OCI-LY7 (cell line): ENCODE measurements around the gene CIB1. TPM values are rescaled to one million over a fixed set of nuclear protein-coding genes. Genes with fewer than 3 reads are reported as not detected.

ENCODE experiments used
- BruUV-seq: library from RNA; stranded (reverse); fragments of 400-500 nt; replicated peaks from 2 replicates; lab custom pipeline; 2021; lab: Mats Ljungman, UMichigan
- CTCF ChIA-PET: fragments of 300-600 bp; sonication (Branson Sonifier 250); formaldehyde crosslinking; loops from one replicate; lab custom pipeline; 2022; ENCODE audit warnings: antibody characterized with exemption; ENCODE audit not compliant: unreplicated experiment; lab: Charles Lee
- POLR2A ChIA-PET: fragments of 300-600 bp; sonication (Branson Sonifier 250); formaldehyde crosslinking; loops from one replicate; lab custom pipeline; 2022; ENCODE audit warnings: antibody characterized with exemption; lab: Charles Lee
- DNase-seq: peaks from one replicate; pipeline ENCODE4 v3.0.0-alpha.2; 2015; ENCODE audit warnings: low spot score
- H2AFZ ChIP-seq: fragments of 200-600 bp; sonication (generic), shearing (Covaris generic); 2 replicates; pipeline ENCODE4 v1.6.1; 2014; ENCODE audit warnings: mild to moderate bottlenecking, antibody characterized with exemption, low read length, moderate library complexity
- H3K27ac ChIP-seq: fragments of 200-600 bp; sonication (generic); 2 replicates; pipeline ENCODE4 v1.5.1; 2014; ENCODE audit warnings: mixed run types, low read depth, mild to moderate bottlenecking, moderate library complexity, low read length, inconsistent platforms; ENCODE audit not compliant: poor library complexity, severe bottlenecking
- H3K36me3 ChIP-seq: fragments of 200-600 bp; sonication (generic); 2 replicates; pipeline ENCODE4 v1.6.1; 2014; ENCODE audit warnings: mild to moderate bottlenecking, antibody characterized with exemption, low read length, moderate library complexity, mixed read lengths; ENCODE audit not compliant: insufficient read depth
- H3K4me1 ChIP-seq: fragments of 200-600 bp; sonication (generic); 2 replicates; pipeline ENCODE4 v1.5.1; 2014; ENCODE audit warnings: mild to moderate bottlenecking, low read length; ENCODE audit not compliant: insufficient read depth, poor library complexity, severe bottlenecking
- H3K4me2 ChIP-seq: fragments of 200-600 bp; sonication (generic); 2 replicates; pipeline ENCODE4 v1.6.1; 2014; ENCODE audit warnings: mild to moderate bottlenecking, low read length
- H3K4me3 ChIP-seq: fragments of 200-600 bp; sonication (generic); 2 replicates; pipeline ENCODE4 v1.5.1; 2014; ENCODE audit warnings: mild to moderate bottlenecking, low read depth, low read length; ENCODE audit not compliant: poor library complexity, severe bottlenecking
- H3K79me2 ChIP-seq: fragments of 200-600 bp; sonication (generic); 2 replicates; pipeline ENCODE4 v1.6.1; 2016; ENCODE audit warnings: low read depth, mild to moderate bottlenecking, low read length, moderate library complexity, mixed read lengths; ENCODE audit not compliant: insufficient read depth
- H3K9me2 ChIP-seq: fragments of 200-600 bp; sonication (generic); 2 replicates; pipeline ENCODE4 v1.6.1; 2016; ENCODE audit warnings: mild to moderate bottlenecking, low read length, mixed read lengths; ENCODE audit not compliant: insufficient read depth
- H3K9me3 ChIP-seq: fragments of 200-600 bp; sonication (generic); 2 replicates; pipeline ENCODE4 v1.6.1; 2014; ENCODE audit warnings: mild to moderate bottlenecking, mixed run types, low read length, mixed read lengths
- H4K20me1 ChIP-seq: fragments of 200-600 bp; sonication (generic); 2 replicates; pipeline ENCODE4 v1.6.1; 2014; ENCODE audit warnings: mild to moderate bottlenecking, antibody characterized with exemption, low read length, moderate library complexity, mixed read lengths; ENCODE audit not compliant: insufficient read depth
- EZH2phosphoT487 ChIP-seq: fragments of 200-600 bp; sonication (generic); IDR thresholded peaks from 2 replicates; pipeline ENCODE4 v1.6.1; 2018; ENCODE audit warnings: low read depth, borderline replicate concordance, mild to moderate bottlenecking, mixed run types, antibody characterized with exemption, low read length, moderate library complexity, mixed read lengths
- intact Hi-C: fragments of 100-400 bp; cut with micrococcal nuclease; formaldehyde crosslinking; loops from one replicate; pipeline ENCODE4 v1.10.0; 2022; ENCODE audit not compliant: unreplicated experiment
- total RNA-seq, 2 experiments: library from RNA; depleted of rRNA in 1 of 2; stranded (reverse); fragments of >200 nt in 1 of 2; shearing (Covaris generic) in 1 of 2; gene quantifications; 2 replicates each; pipeline ENCODE4 v1.2.3, GENCODE V29; 2014 to 2022
- TF ChIP-seq, protein P1 (sequence below): fragments of 200-600 bp; sonication (generic); conservative IDR thresholded peaks from 2 replicates; pipeline ENCODE4 v1.5.1; 2014; ENCODE audit warnings: mild to moderate bottlenecking, antibody characterized with exemption, low read length, moderate library complexity, mixed read lengths

CIB1 gene
- total RNA-seq, 2 experiments from 2014 or later, result 52.8 to 54.5 TPM

- Histone ChIP-seq H3K9me2 (no peaks in the 10 kb centered on the region), H2AFZ (peak overlapping the region; percentile 78; the same call in 1 of the 2 replicates), H3K79me2 (peaks cover 48% of the 10 kb centered on the region), H3K9me3 (no peaks in the 10 kb centered on the region), H3K4me3 (peak overlapping the region; percentile 74), H3K4me2 (peak overlapping the region; percentile 87), H3K4me1 (peaks cover 43% of the 10 kb centered on the region), H4K20me1 (peaks cover 14% of the 10 kb centered on the region; the same call in 1 of the 2 replicates), H3K36me3 (peaks cover 38% of the 10 kb centered on the region), H3K27ac (peak overlapping the region; percentile 81)
- POLR2A ChIA-PET, result interaction anchor here (0.7 to 1.1 kb wide), 3 partner anchors 32 to 74 kb away, joined by 3 to 5 read pairs (median 4); partner anchors contain the start of gene GDPGP1
- TF ChIP-seq EZH2phosphoT487, result no peak
- TF ChIP-seq, protein P1, sequence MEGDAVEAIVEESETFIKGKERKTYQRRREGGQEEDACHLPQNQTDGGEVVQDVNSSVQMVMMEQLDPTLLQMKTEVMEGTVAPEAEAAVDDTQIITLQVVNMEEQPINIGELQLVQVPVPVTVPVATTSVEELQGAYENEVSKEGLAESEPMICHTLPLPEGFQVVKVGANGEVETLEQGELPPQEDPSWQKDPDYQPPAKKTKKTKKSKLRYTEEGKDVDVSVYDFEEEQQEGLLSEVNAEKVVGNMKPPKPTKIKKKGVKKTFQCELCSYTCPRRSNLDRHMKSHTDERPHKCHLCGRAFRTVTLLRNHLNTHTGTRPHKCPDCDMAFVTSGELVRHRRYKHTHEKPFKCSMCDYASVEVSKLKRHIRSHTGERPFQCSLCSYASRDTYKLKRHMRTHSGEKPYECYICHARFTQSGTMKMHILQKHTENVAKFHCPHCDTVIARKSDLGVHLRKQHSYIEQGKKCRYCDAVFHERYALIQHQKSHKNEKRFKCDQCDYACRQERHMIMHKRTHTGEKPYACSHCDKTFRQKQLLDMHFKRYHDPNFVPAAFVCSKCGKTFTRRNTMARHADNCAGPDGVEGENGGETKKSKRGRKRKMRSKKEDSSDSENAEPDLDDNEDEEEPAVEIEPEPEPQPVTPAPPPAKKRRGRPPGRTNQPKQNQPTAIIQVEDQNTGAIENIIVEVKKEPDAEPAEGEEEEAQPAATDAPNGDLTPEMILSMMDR, result no peak
- BruUV-seq, result no TSS peak
- CTCF ChIA-PET, result interaction anchor here (0.7 kb wide), 1 partner anchor 194 kb away, joined by 3 read pairs; no protein-coding TSS in a partner anchor
- no peak for DNase-seq
- intact Hi-C loops, result loop anchor here (5.0 kb wide), 1 partner anchor 666 kb away; the partner anchor contains the start of gene HDDC3
These were observed 32.3 kb upstream of the CIB1 start for GRCh38 chr15:90266061-90266431.

- peaks cover 43% of the 10 kb centered on the region for H3K79me2 ChIP-seq
- BruUV-seq, result no TSS peak
These were observed 31.7 kb upstream of the CIB1 start, which contains the start of gene NGRN for GRCh38 chr15:90265271-90266060. NGRN (plus strand) TSS chr15:90265672; CDS start chr15:90265713, 41 bp downstream.

More at GRCh38 chr15:90265271-90266060, 31.7 kb upstream of the CIB1 start, which contains the start of gene NGRN:
- Histone ChIP-seq H3K9me3 (no peaks in the 10 kb centered on the region), H3K36me3 (peaks cover 32% of the 10 kb centered on the region), H3K4me3 (peak within 1 kb of the TSS; percentile 74), H4K20me1 (peaks cover 13% of the 10 kb centered on the region; the same call in 1 of the 2 replicates), H3K4me2 (peak within 1 kb of the TSS; percentile 87), H3K27ac (peak within 1 kb of the TSS; percentile 81), H3K9me2 (no peaks in the 10 kb centered on the region), H3K4me1 (peaks cover 43% of the 10 kb centered on the region), H2AFZ (peak within 1 kb of the TSS; percentile 78)
- ChIA-PET POLR2A (interaction anchor here (0.7 to 1.1 kb wide), 3 partner anchors 31 to 74 kb away, joined by 3 to 5 read pairs (median 4); partner anchors contain the start of gene GDPGP1), CTCF (interaction anchor here (0.7 kb wide), 1 partner anchor 193 kb away, joined by 3 read pairs; no protein-coding TSS in a partner anchor)
- TF ChIP-seq, protein P1, result no peak
- TF ChIP-seq EZH2phosphoT487, result no peak
- peak; percentile 93 for DNase-seq
- intact Hi-C loops, result loop anchor here (1.0 to 5.0 kb wide), 3 partner anchors 31 to 667 kb away; partner anchors contain the start of genes GDPGP1 and HDDC3
